GM21576 (cell line): Measurements from ENCODE around the gene PATJ.
A peak's percentile ranks its signal among the peaks of the same experiment; 100 is the strongest.

ENCODE experiments used
- ATAC-seq: cut with Tn5 transposase; IDR thresholded peaks from one replicate; pipeline ENCODE4 v1.9.1; 2021; ENCODE audit warnings: mild to moderate bottlenecking, moderate library complexity; ENCODE audit not compliant: unreplicated experiment

The PATJ gene

GRCh38 chr1:62084310-62084890 is 342.1 kb downstream of the PATJ start:
- no peak for ATAC-seq

- no peak for ATAC-seq
These were observed 346.2 kb downstream of the PATJ start for GRCh38 chr1:62088439-62088838.

DNA sequence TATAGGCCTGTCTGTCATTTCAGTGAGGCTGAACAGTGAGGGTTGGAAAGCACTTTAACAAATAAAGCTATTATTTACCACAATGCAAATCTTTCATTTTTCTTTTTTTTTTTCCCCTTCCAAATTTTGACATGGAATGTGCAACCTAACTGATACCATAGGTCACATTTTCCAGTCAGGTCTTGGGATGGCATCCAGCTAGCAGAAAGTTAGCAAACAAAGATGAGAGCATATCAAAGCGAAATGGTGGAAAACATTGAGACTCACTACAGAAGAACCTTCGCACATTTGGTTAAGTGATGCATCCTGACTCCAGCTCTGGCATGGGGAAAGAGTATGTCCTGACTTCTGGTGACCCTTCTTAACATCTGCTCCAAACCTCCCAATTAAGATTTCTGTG is 347.3 kb downstream of the PATJ start:
- no peak for ATAC-seq

DNA sequence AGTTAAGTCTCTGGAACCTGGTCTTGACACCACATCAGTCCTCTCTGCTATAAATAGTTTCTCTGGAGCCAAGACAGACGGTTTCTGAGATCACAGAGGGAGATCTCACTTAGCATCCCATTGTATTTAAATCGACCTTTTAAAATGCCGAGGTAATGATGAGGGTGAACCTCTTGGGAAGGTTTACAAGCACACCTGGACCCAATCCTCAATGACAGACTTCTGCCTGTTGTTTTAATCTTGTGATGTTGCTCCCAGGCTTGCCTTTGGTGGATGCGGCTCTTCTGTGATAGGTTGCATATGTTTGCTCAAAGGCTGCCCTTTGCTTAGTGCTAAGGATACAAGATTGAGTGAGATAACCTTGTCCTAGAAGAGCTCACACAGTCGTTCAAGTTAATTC is 347.7 kb downstream of the PATJ start:
- ATAC-seq = no peak

DNA sequence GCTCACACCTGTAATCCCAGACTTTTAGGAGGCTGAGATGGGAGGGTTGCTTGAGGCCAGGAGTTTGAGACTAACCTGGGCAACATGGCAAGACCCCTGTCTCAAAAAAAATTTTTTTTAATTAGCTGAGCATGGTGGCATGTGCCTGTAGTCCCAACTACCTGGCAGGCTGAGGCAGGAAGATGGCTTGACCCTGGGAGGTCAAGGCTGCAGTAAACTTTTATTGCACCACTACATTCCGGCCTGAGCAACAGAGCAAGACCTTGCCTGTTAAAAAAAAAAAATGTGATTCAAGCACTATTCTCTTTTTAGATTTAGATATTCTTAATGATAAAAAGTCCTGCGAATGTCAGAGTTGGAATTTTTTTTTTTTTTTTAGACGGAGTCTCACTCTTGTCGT is 349.8 kb downstream of the PATJ start:
- no peak for ATAC-seq

GRCh38 chr1:62093261-62093660 is 351.0 kb downstream of the PATJ start:
- no peak for ATAC-seq

DNA sequence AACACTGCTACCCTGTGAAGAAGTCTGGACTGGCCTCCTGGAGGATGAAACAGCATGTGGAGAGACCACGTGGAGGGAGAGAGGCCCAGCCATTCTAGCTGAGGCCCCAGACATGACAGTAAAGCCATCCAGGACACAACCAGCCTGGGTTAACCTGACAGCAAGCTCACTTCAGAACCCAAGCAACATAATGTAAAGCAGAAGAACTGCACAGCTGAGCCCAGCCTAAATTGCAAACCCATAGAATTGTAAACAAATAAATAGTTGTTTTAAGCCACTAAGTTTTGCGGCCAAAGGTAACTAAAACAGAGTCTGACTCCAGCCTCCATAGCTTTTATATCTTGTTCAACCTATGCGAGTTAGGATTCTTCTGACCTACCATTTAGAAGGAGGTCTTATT is 355.2 kb downstream of the PATJ start:
- ATAC-seq = no peak

DNA sequence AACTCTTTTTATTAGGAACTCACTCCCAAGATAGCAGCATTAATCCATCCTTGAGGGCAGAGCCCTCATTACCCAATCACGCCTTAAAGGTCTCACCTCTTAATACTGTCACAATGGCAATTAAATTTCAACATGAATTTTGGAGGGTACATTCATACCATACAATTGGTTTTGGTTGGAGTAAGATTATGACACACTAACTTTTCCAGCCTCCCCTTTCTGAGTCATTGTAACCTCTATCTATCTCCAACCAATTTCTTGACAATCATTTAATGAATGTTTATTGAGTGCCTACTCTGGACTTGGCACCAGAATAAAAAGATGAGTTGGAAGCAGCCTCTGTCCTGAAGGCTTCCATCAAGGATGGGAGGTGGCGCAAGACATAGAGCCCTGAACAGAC is 358.2 kb downstream of the PATJ start:
- no peak for ATAC-seq

- no peak for ATAC-seq
These were observed 361.6 kb downstream of the PATJ start for GRCh38 chr1:62103846-62104245.

DNA sequence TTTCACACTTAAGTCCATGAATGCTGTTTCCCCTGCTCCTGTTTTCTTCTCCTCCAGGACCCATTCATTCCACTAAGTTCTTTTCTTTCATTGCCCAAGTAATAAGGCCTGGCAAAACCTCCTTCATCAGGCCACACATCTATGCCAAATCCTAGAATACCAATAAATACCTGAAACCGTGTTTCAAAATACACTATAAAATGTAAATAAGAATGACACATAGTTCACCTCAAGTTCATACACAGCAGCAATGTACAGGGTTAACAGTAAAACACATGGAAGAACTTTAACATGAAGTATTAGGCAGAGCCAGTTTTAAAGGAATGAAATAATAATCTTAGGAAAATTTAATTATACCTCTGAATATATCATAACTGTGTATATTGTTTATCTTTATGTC is 365.6 kb downstream of the PATJ start:
- no peak for ATAC-seq

GRCh38 chr1:62109124-62109523 is 366.8 kb downstream of the PATJ start:
- ATAC-seq = no peak

DNA sequence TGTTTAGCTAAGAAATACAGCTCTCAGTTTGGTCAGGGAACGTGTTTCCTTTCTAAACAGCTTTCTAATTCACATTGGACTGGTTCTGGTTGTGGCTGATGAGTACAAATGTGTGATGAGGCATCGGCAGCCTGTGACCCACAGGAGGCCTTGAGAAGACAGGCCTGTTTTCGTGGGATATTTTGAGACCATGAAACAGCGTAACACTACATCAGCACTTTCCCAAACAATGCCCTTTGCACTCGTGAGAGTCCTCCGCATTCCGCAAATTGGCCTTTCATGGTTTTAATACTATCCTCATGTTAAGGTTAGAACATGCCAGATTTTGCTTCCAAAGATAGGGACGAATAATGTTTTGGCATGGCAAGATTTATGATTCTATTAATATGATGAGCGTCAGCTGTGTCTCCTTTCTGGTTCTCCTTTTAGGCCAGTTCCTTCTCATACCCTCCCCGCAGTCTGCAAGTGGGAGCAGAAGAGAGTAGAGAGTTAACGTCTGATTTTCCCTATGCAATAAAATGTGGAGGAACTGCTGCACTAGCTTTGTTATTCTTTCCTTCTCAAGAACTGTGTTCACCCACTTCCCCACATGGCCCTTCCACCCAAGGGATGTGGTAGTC is 368.0 kb downstream of the PATJ start:
- ATAC-seq = no peak

- ATAC-seq = no peak
These were observed 368.8 kb downstream of the PATJ start for GRCh38 chr1:62111084-62111483.

DNA sequence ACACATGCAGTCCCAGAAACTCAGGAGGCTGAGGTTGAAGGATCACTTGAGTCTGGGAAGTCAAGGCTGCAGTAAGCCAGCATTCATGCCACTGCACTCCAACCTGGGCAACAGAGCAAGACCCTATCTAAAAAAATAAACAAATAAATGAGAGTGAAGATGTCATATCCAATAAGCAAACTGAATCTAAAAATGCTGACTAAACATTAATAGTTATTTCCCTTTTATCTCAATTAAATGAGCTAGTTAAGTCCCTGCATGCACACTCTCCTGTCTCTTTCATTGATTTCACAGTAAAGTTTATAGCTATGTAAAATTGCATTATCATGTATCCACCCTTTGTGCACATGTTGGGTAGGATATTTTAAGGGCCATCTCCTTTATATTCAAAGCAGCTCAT is 371.2 kb downstream of the PATJ start:
- no peak for ATAC-seq

DNA sequence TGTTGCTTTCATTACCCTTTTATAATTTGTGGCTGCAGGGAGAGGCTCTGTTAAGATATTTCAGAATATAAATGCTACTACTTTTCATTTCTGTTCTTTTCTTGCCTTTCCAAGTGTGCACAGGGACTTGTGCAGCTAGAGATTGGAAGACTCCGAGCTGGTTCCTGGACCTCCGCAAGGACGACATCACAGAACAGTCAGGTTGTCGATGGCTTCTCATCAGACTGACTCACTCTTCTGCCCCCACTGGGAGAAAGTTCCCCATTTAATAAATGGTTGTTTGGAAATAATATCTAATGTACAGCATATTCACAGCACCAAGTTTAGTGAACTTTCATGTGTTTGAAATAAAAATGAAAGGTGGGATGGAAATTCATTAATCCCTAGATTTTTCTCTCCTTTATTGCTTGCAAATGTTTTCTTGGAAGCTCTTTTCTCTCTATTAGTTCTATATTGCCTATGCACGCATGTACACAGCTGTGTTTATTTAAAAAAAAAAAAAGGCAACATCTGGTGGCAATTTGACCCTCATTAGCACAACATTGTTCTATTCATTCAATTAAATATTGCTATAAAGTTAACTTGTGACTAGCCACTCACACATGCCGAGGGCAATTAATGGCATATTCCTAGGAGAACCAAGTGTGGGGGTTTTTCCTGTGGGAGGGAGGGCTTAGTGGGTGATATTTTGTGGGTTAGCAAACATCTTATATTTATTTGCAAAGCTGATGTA is 374.9 kb downstream of the PATJ start:
- ATAC-seq = no peak

GRCh38 chr1:62126579-62127290 is 384.5 kb downstream of the PATJ start:
- ATAC-seq = no peak

DNA sequence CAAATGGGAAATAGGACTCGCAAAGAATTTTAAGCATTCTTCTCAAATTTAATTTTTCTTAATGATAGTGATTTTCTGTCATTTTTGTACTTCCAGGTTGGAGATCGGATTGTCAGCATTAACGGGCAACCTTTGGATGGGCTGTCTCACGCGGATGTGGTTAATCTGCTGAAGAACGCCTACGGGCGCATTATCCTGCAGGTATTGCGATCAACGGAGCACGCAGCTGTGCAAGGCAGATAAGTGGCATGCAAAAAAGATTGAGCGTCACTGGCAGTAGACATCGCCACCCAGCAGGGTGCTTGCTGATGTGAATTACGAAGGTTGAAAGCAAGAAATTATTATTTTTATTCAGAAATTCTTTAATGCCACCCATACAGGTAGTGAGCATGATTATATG is 386.5 kb downstream of the PATJ start:
- no peak for ATAC-seq

- peak; percentile 92 for ATAC-seq
These were observed 388.9 kb downstream of the PATJ start for GRCh38 chr1:62131093-62131725.

GRCh38 chr1:62138029-62138428 is 395.7 kb downstream of the PATJ start:
- no peak for ATAC-seq

DNA sequence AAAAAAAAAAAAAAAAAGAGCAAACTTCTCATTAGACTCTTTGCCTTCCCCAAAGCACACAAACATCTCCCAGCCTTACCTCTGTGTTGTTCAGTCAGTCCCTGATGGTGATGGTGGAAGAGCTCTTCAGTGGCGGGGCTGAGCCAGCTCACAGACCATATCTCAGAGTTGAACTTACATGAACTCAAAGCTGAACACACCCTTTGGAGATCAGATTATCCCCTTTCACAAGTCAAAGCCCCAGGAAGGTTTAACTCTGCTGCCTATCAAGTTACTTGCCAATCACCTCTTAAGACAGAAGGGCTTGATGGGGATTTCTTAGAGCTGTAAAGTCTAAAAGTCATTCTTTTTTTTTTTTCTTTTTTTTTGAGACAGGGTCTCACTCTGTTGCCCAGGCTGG is 397.1 kb downstream of the PATJ start:
- no peak for ATAC-seq

DNA sequence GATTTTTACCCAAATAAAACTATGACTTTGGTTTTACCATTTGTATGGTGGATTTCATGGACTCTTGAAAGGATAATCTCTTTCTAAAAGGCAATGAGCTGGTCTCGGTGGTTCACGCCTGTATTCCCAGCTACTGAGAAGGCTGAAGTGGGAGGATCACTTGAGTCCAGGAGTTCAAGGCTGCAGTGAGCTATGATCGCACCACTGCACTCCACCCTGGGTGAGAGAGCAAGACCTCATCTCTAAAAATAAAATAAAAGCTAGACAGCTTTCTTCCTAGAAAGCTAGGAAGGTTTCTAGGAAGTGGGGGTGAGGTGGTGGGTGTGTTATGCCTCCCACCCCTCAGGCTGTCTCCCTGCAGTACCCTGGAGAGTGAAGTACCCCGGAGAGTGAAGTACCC is 398.4 kb downstream of the PATJ start:
- ATAC-seq = no peak
